Trophoblast cell (in vitro differentiated cells and primary cell): Measurements from ENCODE around the gene CCL22.

Experiments used
- DNase-seq, 2 donors: peaks; one replicate each; pipeline ENCODE4 v3.0.0-alpha.2; 2016
- H2AFZ ChIP-seq: 2 replicates; pipeline ENCODE4 v1.6.1; 2013; ENCODE audit warnings: low read length, moderate library complexity, mild to moderate bottlenecking; ENCODE audit not compliant: insufficient read depth, poor library complexity
- H2AK5ac ChIP-seq: 2 replicates; pipeline ENCODE4 v1.6.1; 2013; ENCODE audit warnings: mild to moderate bottlenecking, low read length
- H2BK120ac ChIP-seq: 2 replicates; pipeline ENCODE4 v1.6.1; 2013; ENCODE audit warnings: low read length, mild to moderate bottlenecking, moderate library complexity; ENCODE audit not compliant: insufficient read depth, poor library complexity
- H2BK12ac ChIP-seq: 2 replicates; pipeline ENCODE4 v1.6.1; 2013; ENCODE audit warnings: mild to moderate bottlenecking, low read length, moderate library complexity
- H2BK5ac ChIP-seq: 2 replicates; pipeline ENCODE4 v1.6.1; 2013; ENCODE audit warnings: low read length, low read depth, moderate library complexity, mild to moderate bottlenecking; ENCODE audit not compliant: poor library complexity
- H3K14ac ChIP-seq: 2 replicates; pipeline ENCODE4 v1.6.1; 2013; ENCODE audit warnings: mild to moderate bottlenecking, low read length
- H3K18ac ChIP-seq: 2 replicates; pipeline ENCODE4 v1.6.1; 2013; ENCODE audit warnings: mild to moderate bottlenecking, low read length
- H3K23ac ChIP-seq: 2 replicates; pipeline ENCODE4 v1.6.1; 2013; ENCODE audit warnings: low read length
- H3K27ac ChIP-seq: 2 replicates; pipeline ENCODE4 v1.5.1; 2013; ENCODE audit warnings: low read depth, mild to moderate bottlenecking, inconsistent platforms, low read length, moderate library complexity
- H3K27me3 ChIP-seq: 2 replicates; pipeline ENCODE4 v1.6.1; 2013; ENCODE audit warnings: inconsistent platforms, mild to moderate bottlenecking, low read length, moderate library complexity; ENCODE audit not compliant: insufficient read depth
- H3K36me3 ChIP-seq, 2 experiments: 1 replicate in 1 of 2; 2 replicates in 1 of 2; pipeline ENCODE4 v1.6.1; 2013; ENCODE audit warnings: low read length in 2 of 2, mild to moderate bottlenecking in 2 of 2, moderate library complexity in 1 of 2; ENCODE audit not compliant: insufficient read depth in 2 of 2, control insufficient read depth in 1 of 2
- H3K4ac ChIP-seq: 2 replicates; pipeline ENCODE4 v1.6.1; 2013; ENCODE audit warnings: low read depth, mild to moderate bottlenecking, low read length, moderate library complexity
- H3K4me1 ChIP-seq, 2 experiments: 1 replicate in 1 of 2; 2 replicates in 1 of 2; pipeline ENCODE4 v1.6.1; 2013; ENCODE audit warnings: low read length in 2 of 2, mild to moderate bottlenecking in 2 of 2, moderate library complexity in 1 of 2; ENCODE audit not compliant: insufficient read depth in 2 of 2, control insufficient read depth in 1 of 2
- H3K4me2 ChIP-seq: 2 replicates; pipeline ENCODE4 v1.6.1; 2013; ENCODE audit warnings: inconsistent platforms, mild to moderate bottlenecking, low read length, moderate library complexity
- H3K4me3 ChIP-seq: 2 replicates; pipeline ENCODE4 v1.5.1; 2013; ENCODE audit warnings: mild to moderate bottlenecking, low read depth, low read length, inconsistent platforms
- H3K79me1 ChIP-seq: one replicate; pipeline ENCODE4 v1.6.1; 2013; ENCODE audit warnings: low read length
- H3K79me2 ChIP-seq: 2 replicates; pipeline ENCODE4 v1.6.1; 2013; ENCODE audit warnings: low read length, mild to moderate bottlenecking; ENCODE audit not compliant: control insufficient read depth, insufficient read depth, poor library complexity
- H3K9ac ChIP-seq: 2 replicates; pipeline ENCODE4 v1.6.1; 2013; ENCODE audit warnings: mild to moderate bottlenecking, low read length
- H3K9me3 ChIP-seq: 2 replicates; pipeline ENCODE4 v1.6.1; 2013; ENCODE audit warnings: low read depth, mild to moderate bottlenecking, control low read depth, inconsistent platforms, low read length; ENCODE audit not compliant: insufficient read depth
- H4K12ac ChIP-seq: 2 replicates; pipeline ENCODE4 v1.6.1; 2013; ENCODE audit warnings: low read depth, mild to moderate bottlenecking, low read length, moderate library complexity
- H4K8ac ChIP-seq: 2 replicates; pipeline ENCODE4 v1.6.1; 2013; ENCODE audit warnings: low read depth, mild to moderate bottlenecking, low read length, moderate library complexity
- H4K91ac ChIP-seq: one replicate; pipeline ENCODE4 v1.6.1; 2013; ENCODE audit warnings: low read depth, mild to moderate bottlenecking, low read length, moderate library complexity
- WGBS: extraction: QIAGEN DNeasy Blood & Tissue Kit; methylation state at CpG from one replicate; pipeline ENCODE4 v1.1.7; 2013; ENCODE audit warnings: missing lambda C conversion rate; ENCODE audit not compliant: insufficient read length, insufficient coverage; ENCODE audit errors: extremely low coverage; 5-methylcytosine and 5-hydroxymethylcytosine counted together

CCL22 gene

GRCh38 chr16:57409870-57410587, 51.4 kb downstream of the CCL22 start:
- no CpG with 5 or more reads among the region's 14 CpGs for WGBS
- Histone ChIP-seq H3K36me3 (no peaks in the 10 kb centered on the region), H3K23ac (no peak overlapping the region), H2AFZ (no peak overlapping the region), H3K9ac (no peak overlapping the region), H2BK12ac (no peak overlapping the region), H3K18ac (no peak overlapping the region), H2BK5ac (no peak overlapping the region), H3K79me2 (no peaks in the 10 kb centered on the region), H3K79me1 (no peaks in the 10 kb centered on the region), H3K4ac (no peak overlapping the region), H3K4me3 (no peak overlapping the region), H3K14ac (no peak overlapping the region), H4K91ac (no peak overlapping the region), H4K12ac (no peak overlapping the region), H3K27ac (no peak overlapping the region), H4K8ac (no peak overlapping the region), H2AK5ac (no peak overlapping the region), H3K27me3 (no peaks in the 10 kb centered on the region), H2BK120ac (no peak overlapping the region), H3K4me2 (no peak overlapping the region), H3K4me1 (peaks cover 0 to 4% of the 10 kb centered on the region in 2 experiments), H3K9me3 (peaks cover 2% of the 10 kb centered on the region)
- peak; percentile 61 to 69 for DNase-seq

GRCh38 chr16:57411362-57411976, 52.9 kb downstream of the CCL22 start:
- Histone ChIP-seq H3K27ac (no peak overlapping the region), H2AK5ac (no peak overlapping the region), H3K36me3 (no peaks in the 10 kb centered on the region), H4K8ac (no peak overlapping the region), H3K79me2 (peaks cover under 1% of the 10 kb centered on the region), H3K23ac (no peak overlapping the region), H3K4ac (no peak overlapping the region), H2AFZ (no peak overlapping the region), H3K14ac (no peak overlapping the region), H2BK120ac (no peak overlapping the region), H3K18ac (no peak overlapping the region), H4K91ac (no peak overlapping the region), H3K9me3 (peaks cover 2% of the 10 kb centered on the region), H4K12ac (no peak overlapping the region), H3K4me2 (no peak overlapping the region), H2BK5ac (no peak overlapping the region), H3K9ac (no peak overlapping the region), H3K27me3 (no peaks in the 10 kb centered on the region), H3K4me3 (no peak overlapping the region), H3K4me1 (peaks cover under 1 to 4% of the 10 kb centered on the region in 2 experiments), H3K79me1 (peaks cover 5% of the 10 kb centered on the region), H2BK12ac (no peak overlapping the region)
- no peak for DNase-seq
- no CpG with 5 or more reads among the region's 12 CpGs for WGBS

- Histone ChIP-seq H3K14ac (no peak overlapping the region), H3K79me1 (peaks cover 14% of the 10 kb centered on the region), H2BK12ac (no peak overlapping the region), H3K9ac (no peak overlapping the region), H2BK120ac (no peak overlapping the region), H3K4me2 (no peak overlapping the region), H2AK5ac (no peak overlapping the region), H3K9me3 (peaks cover 2% of the 10 kb centered on the region), H3K4me3 (no peak overlapping the region), H3K27ac (no peak overlapping the region), H3K4ac (no peak overlapping the region), H3K27me3 (no peaks in the 10 kb centered on the region), H4K91ac (no peak overlapping the region), H4K8ac (no peak overlapping the region), H3K79me2 (peaks cover 2% of the 10 kb centered on the region), H2AFZ (no peak overlapping the region), H2BK5ac (no peak overlapping the region), H3K4me1 (peaks cover 9 to 12% of the 10 kb centered on the region in 2 experiments), H4K12ac (no peak overlapping the region), H3K23ac (no peak overlapping the region), H3K36me3 (no peaks in the 10 kb centered on the region), H3K18ac (no peak overlapping the region)
- WGBS, result no CpG with 5 or more reads among the region's 9 CpGs
- peak in 1 of 2 donors; percentile 39 for DNase-seq
Observed at GRCh38 chr16:57412584-57412983, 54.0 kb downstream of the CCL22 start.

- no peak overlapping the region for H4K12ac ChIP-seq
- no peak overlapping the region for H3K18ac ChIP-seq
- no peak overlapping the region for H4K8ac ChIP-seq
- peaks cover 2% of the 10 kb centered on the region for H3K9me3 ChIP-seq
- no peak overlapping the region for H4K91ac ChIP-seq
- peaks cover 16% of the 10 kb centered on the region for H3K79me1 ChIP-seq
- H2BK5ac ChIP-seq, result no peak overlapping the region
- H3K23ac ChIP-seq, result no peak overlapping the region
- H3K36me3 ChIP-seq, result no peaks in the 10 kb centered on the region
- WGBS, result no CpG with 5 or more reads among the region's 5 CpGs
- no peak overlapping the region for H3K27ac ChIP-seq
- H3K14ac ChIP-seq, result no peak overlapping the region
- H2BK120ac ChIP-seq, result no peak overlapping the region
- H3K27me3 ChIP-seq, result no peaks in the 10 kb centered on the region
- no peak for DNase-seq
- peaks cover 2% of the 10 kb centered on the region for H3K79me2 ChIP-seq
- H2AK5ac ChIP-seq, result no peak overlapping the region
- H3K4me2 ChIP-seq, result no peak overlapping the region
- no peak overlapping the region for H3K4me3 ChIP-seq
- H3K4me1 ChIP-seq, result peaks cover 11 to 15% of the 10 kb centered on the region in 2 experiments
- H2BK12ac ChIP-seq, result no peak overlapping the region
- H3K4ac ChIP-seq, result no peak overlapping the region
- no peak overlapping the region for H3K9ac ChIP-seq
- H2AFZ ChIP-seq, result no peak overlapping the region
Observed at GRCh38 chr16:57413301-57413730, 54.7 kb downstream of the CCL22 start.
